A673 (cell line): ENCODE results near the gene DIS3L. TPM values are rescaled to one million over a fixed set of nuclear protein-coding genes. Genes with fewer than 3 reads are reported as not detected.

Experiments used
- BruUV-seq: library from RNA; stranded (reverse); fragments of 400-500 nt; replicated peaks from 2 replicates; lab custom pipeline; 2021; lab: Mats Ljungman, UMichigan
- CTCF ChIA-PET: fragments of 300-600 bp; sonication (Branson Sonifier 250); formaldehyde crosslinking; loops from one replicate; lab custom pipeline; 2022; ENCODE audit warnings: antibody characterized with exemption; lab: Charles Lee
- POLR2A ChIA-PET: fragments of 300-600 bp; sonication (Branson Sonifier 250); formaldehyde crosslinking; loops from one replicate; lab custom pipeline; 2022; ENCODE audit warnings: antibody characterized with exemption; ENCODE audit not compliant: low non-redundant PET; lab: Charles Lee
- DNase-seq: peaks from one replicate; pipeline ENCODE4 v3.0.0-alpha.2; 2015; ENCODE audit warnings: low spot score
- H3K27ac ChIP-seq: fragments of 200-600 bp; sonication (generic); 2 replicates; pipeline ENCODE4 v1.5.1; 2016; ENCODE audit warnings: mixed run types, low read depth, mild to moderate bottlenecking, mixed read lengths, antibody characterized with exemption, low read length; ENCODE audit not compliant: poor library complexity, severe bottlenecking
- H3K27me3 ChIP-seq: fragments of 200-600 bp; sonication (generic); replicated peaks from 2 replicates; pipeline ENCODE4 v1.6.1; 2017; ENCODE audit warnings: mixed run types, low read depth, mild to moderate bottlenecking, mixed read lengths, antibody characterized with exemption, low read length; ENCODE audit not compliant: insufficient read depth, poor library complexity
- H3K36me3 ChIP-seq: fragments of 200-600 bp; sonication (generic); 2 replicates; pipeline ENCODE4 v1.6.1; 2016; ENCODE audit warnings: mixed run types, mild to moderate bottlenecking, mixed read lengths, antibody characterized with exemption, low read length; ENCODE audit not compliant: insufficient read depth, poor library complexity, severe bottlenecking
- H3K4me1 ChIP-seq: fragments of 200-600 bp; sonication (generic); 2 replicates; pipeline ENCODE4 v1.6.1; 2017; ENCODE audit warnings: mixed run types, mild to moderate bottlenecking, mixed read lengths, antibody characterized with exemption, low read length; ENCODE audit not compliant: insufficient read depth, poor library complexity, severe bottlenecking
- H3K4me3 ChIP-seq: fragments of 200-600 bp; sonication (generic); 2 replicates; pipeline ENCODE4 v1.5.1; 2016; ENCODE audit warnings: low read depth, mixed run types, mild to moderate bottlenecking, mixed read lengths, low read length; ENCODE audit not compliant: poor library complexity, severe bottlenecking
- H3K9me3 ChIP-seq: fragments of 200-600 bp; sonication (generic); 2 replicates; pipeline ENCODE4 v1.6.1; 2016; ENCODE audit warnings: mixed run types, low read depth, mild to moderate bottlenecking, mixed read lengths, antibody characterized with exemption, low read length; ENCODE audit not compliant: poor library complexity, severe bottlenecking
- EZH2 ChIP-seq: fragments of 200-600 bp; sonication (generic); IDR thresholded peaks from 2 replicates; pipeline ENCODE4 v1.6.1; 2017; ENCODE audit warnings: borderline replicate concordance, low read depth, mild to moderate bottlenecking, mixed read lengths, antibody characterized with exemption, low read length; ENCODE audit not compliant: poor library complexity, severe bottlenecking
- intact Hi-C: fragments of 100-400 bp; cut with micrococcal nuclease; formaldehyde crosslinking; loops from one replicate; pipeline ENCODE4 v1.10.0; 2022; ENCODE audit not compliant: unreplicated experiment
- total RNA-seq: library from RNA; stranded (reverse); gene quantifications from 2 replicates; pipeline ENCODE4 v1.2.3, GENCODE V29; 2021
- TF ChIP-seq, protein P1 (sequence below): fragments of 300-800, 200-600 bp; sonication (generic); conservative IDR thresholded peaks from 2 replicates; pipeline ENCODE4 v1.5.1; 2017; ENCODE audit warnings: low read depth, mild to moderate bottlenecking, antibody characterized with exemption, low read length, moderate library complexity, mixed read lengths

Gene DIS3L
- total RNA-seq, 1 experiment from 2014 or later: 10.7 TPM

DNA sequence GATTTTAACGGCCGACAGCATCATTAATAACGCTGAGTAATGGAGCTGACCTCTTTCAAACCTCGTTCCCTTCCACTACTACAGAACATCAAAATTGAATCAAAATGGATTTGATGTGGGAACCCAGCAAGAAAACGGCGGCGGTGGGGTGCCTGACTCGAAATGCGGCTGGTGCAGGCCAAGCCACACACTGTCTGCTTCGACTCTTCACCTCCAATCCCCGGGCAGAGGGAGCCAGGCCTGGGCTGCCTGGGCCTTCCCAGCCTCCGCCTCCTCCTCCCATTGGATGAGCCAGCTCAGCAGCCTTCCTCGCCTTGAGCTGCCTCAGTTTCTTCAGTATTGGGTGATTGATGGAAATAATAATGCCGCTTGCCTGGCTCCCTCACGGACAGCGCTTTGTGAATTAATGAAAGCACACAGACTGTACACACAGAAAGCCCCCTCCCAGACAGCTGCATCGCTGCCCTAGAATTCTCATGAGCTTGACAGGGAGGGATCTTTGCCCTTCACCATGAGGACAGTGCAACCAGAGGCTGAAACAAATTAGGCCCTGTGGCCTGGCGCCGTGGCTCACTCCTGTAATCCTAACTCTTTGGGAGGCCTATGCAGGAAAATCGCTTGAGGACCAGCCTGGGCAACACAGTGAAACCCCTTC, 28.4 kb upstream of the DIS3L start:
- Histone ChIP-seq H3K27ac (no peak overlapping the region), H3K36me3 (no peaks in the 10 kb centered on the region), H3K4me3 (no peak overlapping the region), H3K27me3 (peaks cover 6% of the 10 kb centered on the region), H3K9me3 (no peaks in the 10 kb centered on the region), H3K4me1 (peaks cover 13% of the 10 kb centered on the region)
- intact Hi-C loops: no loop called here
- BruUV-seq: no TSS peak
- DNase-seq: no peak
- ChIA-PET CTCF (no interaction called here), POLR2A (interaction anchor here (0.5 kb wide), 1 partner anchor 130 kb away, joined by 10 read pairs; no protein-coding TSS in a partner anchor)
- TF ChIP-seq EZH2: no peak
- TF ChIP-seq, protein P1, sequence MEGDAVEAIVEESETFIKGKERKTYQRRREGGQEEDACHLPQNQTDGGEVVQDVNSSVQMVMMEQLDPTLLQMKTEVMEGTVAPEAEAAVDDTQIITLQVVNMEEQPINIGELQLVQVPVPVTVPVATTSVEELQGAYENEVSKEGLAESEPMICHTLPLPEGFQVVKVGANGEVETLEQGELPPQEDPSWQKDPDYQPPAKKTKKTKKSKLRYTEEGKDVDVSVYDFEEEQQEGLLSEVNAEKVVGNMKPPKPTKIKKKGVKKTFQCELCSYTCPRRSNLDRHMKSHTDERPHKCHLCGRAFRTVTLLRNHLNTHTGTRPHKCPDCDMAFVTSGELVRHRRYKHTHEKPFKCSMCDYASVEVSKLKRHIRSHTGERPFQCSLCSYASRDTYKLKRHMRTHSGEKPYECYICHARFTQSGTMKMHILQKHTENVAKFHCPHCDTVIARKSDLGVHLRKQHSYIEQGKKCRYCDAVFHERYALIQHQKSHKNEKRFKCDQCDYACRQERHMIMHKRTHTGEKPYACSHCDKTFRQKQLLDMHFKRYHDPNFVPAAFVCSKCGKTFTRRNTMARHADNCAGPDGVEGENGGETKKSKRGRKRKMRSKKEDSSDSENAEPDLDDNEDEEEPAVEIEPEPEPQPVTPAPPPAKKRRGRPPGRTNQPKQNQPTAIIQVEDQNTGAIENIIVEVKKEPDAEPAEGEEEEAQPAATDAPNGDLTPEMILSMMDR: no peak

DNA sequence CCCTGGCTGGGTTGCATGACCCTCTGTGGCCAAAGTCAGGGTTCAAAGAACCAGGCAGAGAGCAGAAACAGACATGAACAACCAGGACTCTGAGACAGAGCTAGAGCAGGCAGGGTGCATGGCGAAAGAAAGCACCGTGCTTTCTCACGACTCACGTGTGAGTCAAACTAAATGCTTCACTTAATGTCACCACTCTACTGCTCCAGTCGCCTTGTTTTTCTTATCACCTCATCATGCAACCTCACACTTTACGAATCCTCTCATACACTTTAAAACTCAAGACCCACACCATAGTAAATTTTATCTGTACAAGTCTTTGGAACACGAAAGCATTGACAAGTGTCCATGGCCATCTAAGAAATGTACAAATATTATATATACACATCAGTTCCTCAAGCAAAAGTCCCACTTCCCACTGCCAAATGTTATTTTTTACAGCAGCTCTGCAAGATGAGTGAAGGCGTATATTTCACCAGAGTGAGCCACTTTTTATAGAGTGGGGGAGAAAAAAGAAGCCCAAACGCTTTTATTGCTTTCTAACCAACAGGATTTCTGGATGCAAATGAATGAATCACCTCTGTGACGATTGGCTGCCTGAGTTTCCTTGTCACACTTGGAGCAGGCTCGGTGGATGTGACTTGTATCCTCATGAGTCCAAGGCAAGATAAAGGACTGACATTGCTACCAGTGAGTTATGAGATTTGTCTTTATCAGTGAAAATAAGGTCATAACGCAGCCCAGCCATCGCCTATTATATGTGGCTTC, 23.9 kb upstream of the DIS3L start:
- Histone ChIP-seq H3K27ac (no peak overlapping the region), H3K9me3 (no peaks in the 10 kb centered on the region), H3K4me1 (peaks cover 13% of the 10 kb centered on the region), H3K27me3 (no peaks in the 10 kb centered on the region), H3K4me3 (no peak overlapping the region), H3K36me3 (no peaks in the 10 kb centered on the region)
- intact Hi-C loops: no loop called here
- ChIA-PET CTCF (interaction anchor here (0.6 kb wide), 1 partner anchor 17 kb away, joined by 3 read pairs; no protein-coding TSS in a partner anchor), POLR2A (no interaction called here)
- TF ChIP-seq EZH2: no peak
- TF ChIP-seq, protein P1: no peak
- no TSS peak for BruUV-seq
- DNase-seq: peak; percentile 91

DNA sequence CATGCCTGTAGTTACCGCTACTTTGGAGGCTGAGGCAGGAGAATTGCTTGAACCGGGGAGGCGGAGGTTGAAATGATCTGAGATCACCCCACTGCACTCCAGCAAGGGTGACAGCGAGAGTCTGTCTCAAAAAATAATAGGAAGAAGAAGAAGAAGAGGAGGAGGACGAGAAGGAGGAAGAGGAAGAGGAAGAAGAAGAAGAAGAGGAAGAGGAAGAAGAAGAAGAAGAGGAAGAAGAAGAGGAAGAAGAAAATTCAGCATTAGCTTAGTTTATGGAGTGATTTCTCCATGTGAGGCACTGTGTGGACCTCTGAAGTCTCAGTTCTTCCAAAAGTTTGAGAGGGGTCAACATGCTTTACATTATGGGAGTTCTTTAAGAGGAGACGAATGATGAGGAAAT, 22.4 kb upstream of the DIS3L start:
- Histone ChIP-seq H3K36me3 (no peaks in the 10 kb centered on the region), H3K27ac (no peak overlapping the region), H3K9me3 (no peaks in the 10 kb centered on the region), H3K4me1 (peaks cover 13% of the 10 kb centered on the region), H3K4me3 (no peak overlapping the region), H3K27me3 (no peaks in the 10 kb centered on the region)
- intact Hi-C loops: no loop called here
- ChIA-PET CTCF (no interaction called here), POLR2A (no interaction called here)
- TF ChIP-seq, protein P1: no peak
- TF ChIP-seq EZH2: no peak
- DNase-seq: no peak
- BruUV-seq: no TSS peak
